Endodermal cell (in vitro differentiated cells): ENCODE data around the gene ACSM2B. TPM values are rescaled to one million over a fixed set of nuclear protein-coding genes. Genes with fewer than 3 reads are reported as not detected.

Source experiments
- DNase-seq: peaks from one replicate; pipeline ENCODE4 v3.0.0-alpha.2; 2017
- H3K27ac ChIP-seq: 2 replicates; pipeline ENCODE4 v1.5.1; 2013; ENCODE audit warnings: mild to moderate bottlenecking, low read depth, low read length, moderate library complexity
- H3K27me3 ChIP-seq: 2 replicates; pipeline ENCODE4 v1.6.1; 2013; ENCODE audit warnings: mild to moderate bottlenecking, low read length, moderate library complexity; ENCODE audit not compliant: insufficient read depth, control insufficient read depth, poor library complexity, severe bottlenecking
- H3K36me3 ChIP-seq: 2 replicates; pipeline ENCODE4 v1.7.0; 2013; ENCODE audit warnings: mild to moderate bottlenecking, low read length, moderate library complexity; ENCODE audit not compliant: control insufficient read depth, insufficient read depth
- H3K4me1 ChIP-seq: one replicate; pipeline ENCODE4 v1.7.0; 2013; ENCODE audit warnings: low read length; ENCODE audit not compliant: control insufficient read depth, insufficient read depth
- H3K4me3 ChIP-seq: 2 replicates; pipeline ENCODE4 v1.5.1; 2013; ENCODE audit warnings: mild to moderate bottlenecking, low read length, moderate library complexity
- H3K9ac ChIP-seq: 2 replicates; pipeline ENCODE4 v1.6.1; 2013; ENCODE audit warnings: mild to moderate bottlenecking, low read length, moderate library complexity; ENCODE audit not compliant: poor library complexity, severe bottlenecking; ENCODE audit errors: extremely low read depth
- H3K9me3 ChIP-seq: 2 replicates; pipeline ENCODE4 v1.6.1; 2013; ENCODE audit warnings: mild to moderate bottlenecking, low read length, moderate library complexity; ENCODE audit not compliant: control insufficient read depth
- H3K27ac Mint-ChIP-seq: 2 replicates; pipeline ENCODE4 v1.8.0; 2020; ENCODE audit warnings: mixed read lengths
- H3K27me3 Mint-ChIP-seq: 2 replicates; pipeline ENCODE4 v1.8.0; 2021; ENCODE audit warnings: mild to moderate bottlenecking, mixed read lengths; ENCODE audit not compliant: insufficient read depth
- H3K36me3 Mint-ChIP-seq: 2 replicates; pipeline ENCODE4 v1.8.0; 2020; ENCODE audit warnings: low read depth, mixed read lengths
- H3K4me1 Mint-ChIP-seq: 2 replicates; pipeline ENCODE4 v1.8.0; 2020; ENCODE audit warnings: mixed read lengths
- H3K4me3 Mint-ChIP-seq: 2 replicates; pipeline ENCODE4 v1.8.0; 2020; ENCODE audit warnings: mild to moderate bottlenecking, moderate library complexity, mixed read lengths
- H3K9me3 Mint-ChIP-seq: 2 replicates; pipeline ENCODE4 v1.8.0; 2020; ENCODE audit warnings: mild to moderate bottlenecking, mixed read lengths
- CTCF ChIP-seq: fragments of 200-600 bp; sonication (generic); conservative IDR thresholded peaks from 2 replicates; pipeline ENCODE4 v1.5.0; 2021; ENCODE audit warnings: antibody characterized with exemption, mild to moderate bottlenecking
- WGBS, 2 experiments: methylation state at CpG; one replicate each; pipeline versions ENCODE4 v1.1.5 to v1.1.7; 2013; ENCODE audit warnings: missing lambda C conversion rate in 2 of 2, mixed read lengths in 1 of 2; ENCODE audit not compliant: insufficient coverage in 1 of 2, insufficient read length in 1 of 2; 5-methylcytosine and 5-hydroxymethylcytosine counted together
- total RNA-seq, 2 donors: library from RNA; stranded (reverse); fragmentation: NEBNext Ultra II Directional in 1 of 2; extraction: Animal tissue kit (Norgen Biotek cat#: 25700) in 1 of 2; gene quantifications; 2 replicates in 1 of 2; 3 replicates in 1 of 2; pipeline ENCODE4 v1.2.1, GENCODE V29; 2021

Gene ACSM2B
- total RNA-seq, 2 donors from 2014 or later = not detected

- Mint-ChIP-seq H3K36me3 (no peaks in the 10 kb centered on the region), H3K9me3 (peaks cover 57% of the 10 kb centered on the region), H3K4me1 (no peaks in the 10 kb centered on the region), H3K27me3 (no peaks in the 10 kb centered on the region), H3K27ac (no peak overlapping the region), H3K4me3 (no peak overlapping the region)
- Histone ChIP-seq H3K4me3 (no peak overlapping the region), H3K36me3 (no peaks in the 10 kb centered on the region), H3K4me1 (no peaks in the 10 kb centered on the region), H3K27me3 (no peaks in the 10 kb centered on the region), H3K27ac (no peak overlapping the region), H3K9me3 (peaks cover 8% of the 10 kb centered on the region), H3K9ac (no peak overlapping the region)
- no peak for TF ChIP-seq CTCF
- 68% methylated on average over 1 of the region's 1 CpG; no CpG with 5 or more reads in 1 of the 2 experiments for WGBS, 2 experiments
- DNase-seq = no peak
Measured at GRCh38 chr16:20520103-20520502, 56.1 kb downstream of the ACSM2B start.

DNA sequence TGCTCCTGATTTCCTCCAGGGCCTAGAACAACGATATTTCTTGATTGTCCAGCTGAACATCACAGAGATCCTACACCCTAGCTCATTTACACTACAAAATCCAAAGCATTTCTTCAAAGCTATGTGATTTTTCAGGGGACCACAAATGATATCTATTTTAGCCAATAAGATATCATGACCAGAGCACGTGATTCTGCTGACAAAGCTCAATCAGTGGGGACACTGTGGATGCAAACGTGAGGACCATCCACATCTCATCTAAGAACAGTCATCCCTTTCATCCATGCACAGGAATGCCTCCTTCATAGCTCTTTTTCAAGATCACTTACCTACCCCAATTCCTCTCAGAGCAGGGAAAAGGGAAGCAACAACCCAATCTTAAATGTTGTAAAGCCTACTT, 56.9 kb downstream of the ACSM2B start:
- Histone ChIP-seq H3K9me3 (peaks cover 8% of the 10 kb centered on the region), H3K27ac (no peak overlapping the region), H3K4me1 (no peaks in the 10 kb centered on the region), H3K36me3 (no peaks in the 10 kb centered on the region), H3K4me3 (no peak overlapping the region), H3K27me3 (no peaks in the 10 kb centered on the region), H3K9ac (no peak overlapping the region)
- 37 to 50% methylated on average over 2 to 3 of the region's 3 CpGs for WGBS, 2 experiments
- no peak for TF ChIP-seq CTCF
- Mint-ChIP-seq H3K27me3 (no peaks in the 10 kb centered on the region), H3K4me1 (no peaks in the 10 kb centered on the region), H3K9me3 (peaks cover 65% of the 10 kb centered on the region), H3K27ac (no peak overlapping the region), H3K4me3 (no peak overlapping the region), H3K36me3 (no peaks in the 10 kb centered on the region)
- DNase-seq = no peak

GRCh38 chr16:20517149-20517548, 59.0 kb downstream of the ACSM2B start:
- H3K27me3 ChIP-seq = no peaks in the 10 kb centered on the region
- H3K36me3 Mint-ChIP-seq = no peaks in the 10 kb centered on the region
- no peaks in the 10 kb centered on the region for H3K4me1 Mint-ChIP-seq
- 60 to 83% methylated on average over 1 to 3 of the region's 3 CpGs for WGBS, 2 experiments
- no peaks in the 10 kb centered on the region for H3K36me3 ChIP-seq
- H3K27ac ChIP-seq = no peak overlapping the region
- no peak overlapping the region for H3K27ac Mint-ChIP-seq
- no peaks in the 10 kb centered on the region for H3K4me1 ChIP-seq
- H3K9ac ChIP-seq = no peak overlapping the region
- DNase-seq = no peak
- TF ChIP-seq CTCF = no peak
- H3K4me3 ChIP-seq = no peak overlapping the region
- peaks cover 21% of the 10 kb centered on the region for H3K9me3 ChIP-seq
- peaks cover 3% of the 10 kb centered on the region for H3K27me3 Mint-ChIP-seq
- H3K9me3 Mint-ChIP-seq = peaks cover 81% of the 10 kb centered on the region
- no peak overlapping the region for H3K4me3 Mint-ChIP-seq
